Measurements from ENCODE around the gene WFDC12.
"Not testable (repeated sequence)": the region's sequence is repeated elsewhere in the genome, so short reads cannot be mapped to it uniquely, and the experiment has no call there.

Gene WFDC12

DNA sequence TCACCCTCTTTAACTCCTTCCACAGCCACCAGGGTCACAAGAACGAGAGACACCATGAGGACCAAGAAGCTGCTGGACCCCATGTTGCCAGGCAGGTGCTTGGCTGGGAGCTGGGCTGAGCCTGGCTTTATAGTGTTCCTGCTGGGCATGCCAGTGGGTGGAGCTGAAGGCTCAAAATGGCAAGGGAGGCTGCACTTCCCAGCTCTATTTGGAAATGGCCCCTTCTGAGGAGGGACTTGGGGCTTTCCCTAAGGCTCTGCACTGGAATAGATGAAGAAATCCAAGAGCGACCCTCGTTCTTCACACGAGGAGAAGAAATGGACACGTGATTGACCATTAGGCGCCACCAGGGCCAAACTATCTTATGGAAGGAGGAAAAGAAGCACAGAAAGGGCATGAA lies at the start of gene WFDC12:
Gene WFDC12, minus strand, starts transcription at position 101 of the 400 bp plus-strand sequence. Its CDS starts 18 bp downstream, at position 83.
- Histone ChIP-seq H3K9me3 (ENCODE audit: control insufficient read depth in 2 of 2, low read length in 2 of 2) (no peaks in the 10 kb centered on the region), H3K27me3 (ENCODE audit: control insufficient read depth in 2 of 2, insufficient read depth in 2 of 2, low read length in 2 of 2) (no peaks in the 10 kb centered on the region), H3K4me3 (ENCODE audit: low read length in 2 of 2) (no peak within 1 kb of the TSS), H3K27ac (ENCODE audit: low read depth in 2 of 2, low read length in 2 of 2) (no peak within 1 kb of the TSS), H3K9ac (ENCODE audit: low read depth in 1 of 2, low read length in 2 of 2) (no peak within 1 kb of the TSS), H3K4me1 (ENCODE audit: control insufficient read depth in 2 of 2, insufficient read depth in 2 of 2, low read length in 2 of 2) (no peaks in the 10 kb centered on the region), H3K36me3 (ENCODE audit: control insufficient read depth in 2 of 2, insufficient read depth in 2 of 2, low read length in 2 of 2) (no peaks in the 10 kb centered on the region)

DNA sequence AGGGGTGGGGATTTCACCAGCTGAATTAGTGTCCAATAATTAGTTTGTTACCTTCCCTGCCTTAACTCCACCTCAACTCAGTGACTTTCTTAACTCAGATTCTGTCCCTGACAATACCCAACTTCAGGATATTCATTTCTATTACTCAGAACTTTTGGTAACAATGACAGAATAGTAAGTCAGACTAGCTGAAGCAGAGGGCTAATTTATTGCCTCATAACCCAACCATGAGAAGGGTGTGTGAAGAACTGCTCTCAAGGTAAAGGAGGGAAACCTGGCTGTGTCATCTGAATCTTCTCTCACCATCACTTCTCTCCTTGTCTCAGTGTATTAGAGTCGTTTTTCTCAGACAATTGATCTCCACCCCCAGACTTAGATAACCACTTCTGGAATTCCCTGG lies 49.3 kb upstream of the WFDC12 start:
- Histone ChIP-seq H3K9me3 (ENCODE audit: control insufficient read depth in 2 of 2, low read length in 2 of 2) (peaks cover 0 to 2% of the 10 kb centered on the region in 2 donors), H3K36me3 (ENCODE audit: control insufficient read depth in 2 of 2, insufficient read depth in 2 of 2, low read length in 2 of 2) (no peaks in the 10 kb centered on the region), H3K4me3 (ENCODE audit: low read length in 2 of 2) (no peak overlapping the region)

DNA sequence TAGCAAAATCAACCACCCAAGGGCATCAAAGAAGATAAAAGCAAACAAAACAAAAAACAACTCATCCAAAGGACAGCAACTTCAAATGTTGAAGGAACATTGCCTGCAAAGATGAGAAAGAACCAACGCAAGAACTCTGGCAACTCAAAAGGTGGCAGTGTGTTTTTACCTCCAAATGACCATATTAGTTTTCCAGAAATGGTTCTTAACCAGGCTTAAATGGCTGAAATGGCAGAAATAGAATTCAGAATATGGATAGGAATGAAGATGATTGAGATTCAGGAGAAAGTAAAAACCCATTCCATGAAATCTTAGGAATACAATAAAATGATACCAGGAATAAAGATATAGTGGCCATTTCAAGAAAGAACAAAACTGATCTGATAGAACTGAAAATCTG lies 40.6 kb upstream of the WFDC12 start:
- Histone ChIP-seq H3K27ac (ENCODE audit: low read depth in 2 of 2, low read length in 2 of 2) (no peak overlapping the region), H3K4me3 (ENCODE audit: low read length in 2 of 2) (no peak overlapping the region), H3K36me3 (ENCODE audit: control insufficient read depth in 2 of 2, insufficient read depth in 2 of 2, low read length in 2 of 2) (no peaks in the 10 kb centered on the region), H3K4me1 (ENCODE audit: control insufficient read depth in 2 of 2, insufficient read depth in 2 of 2, low read length in 2 of 2) (peaks cover 0 to 5% of the 10 kb centered on the region in 2 donors), H3K9me3 (ENCODE audit: control insufficient read depth in 2 of 2, low read length in 2 of 2) (peaks cover 0 to 2% of the 10 kb centered on the region in 2 donors), H3K9ac (ENCODE audit: low read depth in 1 of 2, low read length in 2 of 2) (no peak overlapping the region), H3K27me3 (ENCODE audit: control insufficient read depth in 2 of 2, insufficient read depth in 2 of 2, low read length in 2 of 2) (no peaks in the 10 kb centered on the region)

More for the DNA sequence above, 49.3 kb upstream of the WFDC12 start:
- no peak overlapping the region for H3K9ac ChIP-seq (ENCODE audit: low read depth in 1 of 2, low read length in 2 of 2)
- H3K27me3 ChIP-seq (ENCODE audit: control insufficient read depth in 2 of 2, insufficient read depth in 2 of 2, low read length in 2 of 2): peaks cover 0 to 4% of the 10 kb centered on the region in 2 donors
- H3K27ac ChIP-seq (ENCODE audit: low read depth in 2 of 2, low read length in 2 of 2): no peak overlapping the region
- H3K4me1 ChIP-seq (ENCODE audit: control insufficient read depth in 2 of 2, insufficient read depth in 2 of 2, low read length in 2 of 2): peaks cover 3 to 29% of the 10 kb centered on the region in 2 donors

- Histone ChIP-seq H3K4me3 (ENCODE audit: low read length in 2 of 2) (peak overlapping the region in 1 of 2 donors; percentile 38), H3K9ac (ENCODE audit: low read depth in 1 of 2, low read length in 2 of 2) (no peak overlapping the region), H3K27me3 (ENCODE audit: control insufficient read depth in 2 of 2, insufficient read depth in 2 of 2, low read length in 2 of 2) (no peaks in the 10 kb centered on the region), H3K27ac (ENCODE audit: low read depth in 2 of 2, low read length in 2 of 2) (peak overlapping the region; percentile 59 to 74), H3K4me1 (ENCODE audit: control insufficient read depth in 2 of 2, insufficient read depth in 2 of 2, low read length in 2 of 2) (peaks cover 2 to 11% of the 10 kb centered on the region in 2 donors), H3K9me3 (ENCODE audit: control insufficient read depth in 2 of 2, low read length in 2 of 2) (peaks cover 0 to 6% of the 10 kb centered on the region in 2 donors), H3K36me3 (ENCODE audit: control insufficient read depth in 2 of 2, insufficient read depth in 2 of 2, low read length in 2 of 2) (no peaks in the 10 kb centered on the region)
Measured at GRCh38 chr20:45163083-45163803, 39.0 kb upstream of the WFDC12 start.

GRCh38 chr20:45157962-45158361 lies 33.7 kb upstream of the WFDC12 start:
- Histone ChIP-seq H3K9me3 (ENCODE audit: control insufficient read depth in 2 of 2, low read length in 2 of 2) (peaks cover 0 to 9% of the 10 kb centered on the region in 2 donors), H3K27ac (ENCODE audit: low read depth in 2 of 2, low read length in 2 of 2) (peak overlapping the region; percentile 45 to 62), H3K4me1 (ENCODE audit: control insufficient read depth in 2 of 2, insufficient read depth in 2 of 2, low read length in 2 of 2) (peaks cover 10 to 17% of the 10 kb centered on the region in 2 donors), H3K9ac (ENCODE audit: low read depth in 1 of 2, low read length in 2 of 2) (no peak overlapping the region), H3K4me3 (ENCODE audit: low read length in 2 of 2) (peak overlapping the region; percentile 16 to 38), H3K27me3 (ENCODE audit: control insufficient read depth in 2 of 2, insufficient read depth in 2 of 2, low read length in 2 of 2) (no peaks in the 10 kb centered on the region), H3K36me3 (ENCODE audit: control insufficient read depth in 2 of 2, insufficient read depth in 2 of 2, low read length in 2 of 2) (no peaks in the 10 kb centered on the region)

GRCh38 chr20:45156713-45157112 lies 32.4 kb upstream of the WFDC12 start:
- H3K36me3 ChIP-seq (ENCODE audit: control insufficient read depth in 2 of 2, insufficient read depth in 2 of 2, low read length in 2 of 2): no peaks in the 10 kb centered on the region
- H3K4me3 ChIP-seq (ENCODE audit: low read length in 2 of 2): no peak overlapping the region
- H3K9ac ChIP-seq (ENCODE audit: low read depth in 1 of 2, low read length in 2 of 2): no peak overlapping the region
- peaks cover 10 to 16% of the 10 kb centered on the region in 2 donors for H3K4me1 ChIP-seq (ENCODE audit: control insufficient read depth in 2 of 2, insufficient read depth in 2 of 2, low read length in 2 of 2)
- H3K27ac ChIP-seq (ENCODE audit: low read depth in 2 of 2, low read length in 2 of 2): no peak overlapping the region
- H3K27me3 ChIP-seq (ENCODE audit: control insufficient read depth in 2 of 2, insufficient read depth in 2 of 2, low read length in 2 of 2): no peaks in the 10 kb centered on the region
- H3K9me3 ChIP-seq (ENCODE audit: control insufficient read depth in 2 of 2, low read length in 2 of 2): peaks cover 0 to 9% of the 10 kb centered on the region in 2 donors

GRCh38 chr20:45154794-45155193 lies 30.5 kb upstream of the WFDC12 start:
- not testable (repeated sequence) for H3K36me3 ChIP-seq (ENCODE audit: control insufficient read depth in 2 of 2, insufficient read depth in 2 of 2, low read length in 2 of 2); H3K27ac ChIP-seq (ENCODE audit: low read depth in 2 of 2, low read length in 2 of 2); H3K27me3 ChIP-seq (ENCODE audit: control insufficient read depth in 2 of 2, insufficient read depth in 2 of 2, low read length in 2 of 2); H3K4me3 ChIP-seq (ENCODE audit: low read length in 2 of 2); H3K9ac ChIP-seq (ENCODE audit: low read depth in 1 of 2, low read length in 2 of 2); H3K9me3 ChIP-seq (ENCODE audit: control insufficient read depth in 2 of 2, low read length in 2 of 2)
- H3K4me1 ChIP-seq (ENCODE audit: control insufficient read depth in 2 of 2, insufficient read depth in 2 of 2, low read length in 2 of 2): peaks cover 10 to 16% of the 10 kb centered on the region in 2 donors

DNA sequence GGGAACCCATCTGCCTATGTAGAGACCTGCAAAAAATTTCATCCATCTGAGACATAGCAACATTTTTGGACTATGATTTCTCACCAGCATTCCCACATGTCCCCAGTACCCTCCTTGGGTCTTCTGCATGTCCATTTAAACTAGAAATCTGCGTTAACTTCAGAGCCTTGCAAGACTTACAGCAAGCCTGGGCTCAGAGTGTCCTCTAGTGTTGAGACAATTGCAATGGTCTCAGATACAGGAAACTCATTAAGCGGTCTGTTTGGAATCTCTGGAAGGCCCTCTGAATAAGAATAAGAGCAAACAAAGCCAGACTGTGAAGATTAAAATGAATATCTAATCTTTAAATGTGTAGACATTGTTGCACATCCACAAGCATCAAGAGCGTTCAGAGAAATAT lies 29.9 kb upstream of the WFDC12 start:
- H3K4me3 ChIP-seq (ENCODE audit: low read length in 2 of 2): no peak overlapping the region

DNA sequence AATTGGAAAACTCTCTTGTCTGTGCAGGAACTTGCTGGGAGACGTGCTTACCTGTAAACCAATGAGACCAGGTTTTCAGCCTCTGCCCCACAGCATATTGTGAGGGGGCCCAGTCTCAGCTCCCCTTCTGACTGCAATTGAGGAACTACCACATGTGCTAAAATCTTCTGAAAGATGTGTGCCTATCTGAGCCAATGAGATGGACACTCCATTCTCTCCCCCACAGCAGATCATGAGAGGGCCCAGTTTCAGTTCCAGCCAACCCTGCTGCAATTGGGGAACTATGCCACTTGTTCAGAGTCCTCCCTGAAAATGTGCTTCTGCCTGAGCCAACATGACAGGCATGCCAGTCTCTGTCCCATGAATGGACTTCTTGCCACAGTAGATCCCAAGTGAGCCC lies 29.5 kb upstream of the WFDC12 start:
- Histone ChIP-seq H3K4me3 (ENCODE audit: low read length in 2 of 2) (no peak overlapping the region), H3K9ac (ENCODE audit: low read depth in 1 of 2, low read length in 2 of 2) (no peak overlapping the region), H3K36me3 (ENCODE audit: control insufficient read depth in 2 of 2, insufficient read depth in 2 of 2, low read length in 2 of 2) (no peaks in the 10 kb centered on the region), H3K4me1 (ENCODE audit: control insufficient read depth in 2 of 2, insufficient read depth in 2 of 2, low read length in 2 of 2) (peaks cover 10 to 15% of the 10 kb centered on the region in 2 donors), H3K27ac (ENCODE audit: low read depth in 2 of 2, low read length in 2 of 2) (no peak overlapping the region), H3K9me3 (ENCODE audit: control insufficient read depth in 2 of 2, low read length in 2 of 2) (peaks cover 0 to 3% of the 10 kb centered on the region in 2 donors), H3K27me3 (ENCODE audit: control insufficient read depth in 2 of 2, insufficient read depth in 2 of 2, low read length in 2 of 2) (peaks cover 0 to 2% of the 10 kb centered on the region in 2 donors)

More for the DNA sequence above, 29.9 kb upstream of the WFDC12 start:
- Histone ChIP-seq H3K36me3 (ENCODE audit: control insufficient read depth in 2 of 2, insufficient read depth in 2 of 2, low read length in 2 of 2) (no peaks in the 10 kb centered on the region), H3K4me1 (ENCODE audit: control insufficient read depth in 2 of 2, insufficient read depth in 2 of 2, low read length in 2 of 2) (peaks cover 10 to 16% of the 10 kb centered on the region in 2 donors), H3K27ac (ENCODE audit: low read depth in 2 of 2, low read length in 2 of 2) (no peak overlapping the region), H3K27me3 (ENCODE audit: control insufficient read depth in 2 of 2, insufficient read depth in 2 of 2, low read length in 2 of 2) (peaks cover 0 to 2% of the 10 kb centered on the region in 2 donors), H3K9me3 (ENCODE audit: control insufficient read depth in 2 of 2, low read length in 2 of 2) (peaks cover 0 to 6% of the 10 kb centered on the region in 2 donors), H3K9ac (ENCODE audit: low read depth in 1 of 2, low read length in 2 of 2) (no peak overlapping the region)

- peaks cover 7 to 9% of the 10 kb centered on the region in 2 donors for H3K4me1 ChIP-seq (ENCODE audit: control insufficient read depth in 2 of 2, insufficient read depth in 2 of 2, low read length in 2 of 2)
- H3K27me3 ChIP-seq (ENCODE audit: control insufficient read depth in 2 of 2, insufficient read depth in 2 of 2, low read length in 2 of 2): peaks cover 0 to 2% of the 10 kb centered on the region in 2 donors
- H3K9me3 ChIP-seq (ENCODE audit: control insufficient read depth in 2 of 2, low read length in 2 of 2): peaks cover 0 to 3% of the 10 kb centered on the region in 2 donors
- H3K27ac ChIP-seq (ENCODE audit: low read depth in 2 of 2, low read length in 2 of 2): no peak overlapping the region
- H3K36me3 ChIP-seq (ENCODE audit: control insufficient read depth in 2 of 2, insufficient read depth in 2 of 2, low read length in 2 of 2): no peaks in the 10 kb centered on the region
- H3K9ac ChIP-seq (ENCODE audit: low read depth in 1 of 2, low read length in 2 of 2): no peak overlapping the region
- no peak overlapping the region for H3K4me3 ChIP-seq (ENCODE audit: low read length in 2 of 2)
Measured at GRCh38 chr20:45153147-45153546, 28.9 kb upstream of the WFDC12 start.
